ENCODE data around the gene PHACTR1. TPM values are rescaled to one million over a fixed set of nuclear protein-coding genes. Genes with fewer than 3 reads are reported as not detected.

Gene PHACTR1
- total RNA-seq, 5 donors from 2014 or later (not counting 1 experiment from before 2014, with no cell fraction given) = 0.63 to 2.6 (median 1.1) TPM

DNA sequence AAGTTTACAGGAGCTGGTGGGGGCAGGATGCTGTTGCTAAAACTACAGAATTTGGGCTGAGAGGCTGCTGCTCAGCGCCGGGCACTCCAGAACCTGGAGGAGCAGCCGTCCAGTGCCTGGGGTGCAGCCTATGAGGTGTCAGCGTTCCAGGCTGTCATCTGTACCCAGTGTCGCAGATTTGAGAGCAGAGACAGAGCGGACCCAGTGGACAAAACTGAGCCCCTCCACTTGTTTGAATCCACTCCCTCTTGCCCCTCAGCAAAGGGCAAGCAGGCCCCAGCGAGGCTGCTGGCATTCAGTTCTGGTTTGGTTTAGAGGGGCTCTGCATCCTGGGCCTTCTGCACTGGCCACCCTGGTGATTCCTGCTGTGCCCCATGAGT, 467.5 kb downstream of the PHACTR1 start:
- H3K4me3 Mint-ChIP-seq = peak overlapping the region in 1 of 3 donors; percentile 24
- H3K36me3 Mint-ChIP-seq = no peaks in the 10 kb centered on the region
- CTCF ChIA-PET = no interaction called here
- ATAC-seq (replicated peaks in 1 of 4) (no peak), DNase-seq (no peak)
- H3K4me1 Mint-ChIP-seq = peaks cover 0 to 11% (median 3%) of the 10 kb centered on the region in 3 donors
- Histone ChIP-seq H3K27ac (ENCODE audit: low read length) (no peak overlapping the region), H3K4me1 (ENCODE audit: control insufficient read depth in 1 of 2, extremely low read depth in 1 of 2, insufficient read depth in 2 of 2, low read length in 2 of 2) (no peaks in the 10 kb centered on the region), H3K36me3 (ENCODE audit: control insufficient read depth in 2 of 2, extremely low read depth in 1 of 2, insufficient read depth in 1 of 2, low read length in 1 of 2) (no peaks in the 10 kb centered on the region), H3K27me3 (replicated peaks in 1 of 2; ENCODE audit: control insufficient read depth in 2 of 2, extremely low read depth in 1 of 2, insufficient read depth in 2 of 2, low read length in 1 of 2) (peaks cover 0 to 17% of the 10 kb centered on the region in 2 experiments), H3K4me3 (ENCODE audit: control insufficient read depth in 1 of 2, extremely low read depth in 1 of 2, low read length in 1 of 2) (no peak overlapping the region), H3K9me3 (no peaks in the 10 kb centered on the region)
- POLR2A ChIA-PET = no interaction called here
- H3K27ac Mint-ChIP-seq = no peak overlapping the region
- H3K9me3 Mint-ChIP-seq = no peaks in the 10 kb centered on the region
- 77% methylated on average over 6 of the region's 7 CpGs for WGBS (ENCODE audit: insufficient coverage)
- H3K27me3 Mint-ChIP-seq = peaks cover 12 to 23% of the 10 kb centered on the region in 2 donors

DNA sequence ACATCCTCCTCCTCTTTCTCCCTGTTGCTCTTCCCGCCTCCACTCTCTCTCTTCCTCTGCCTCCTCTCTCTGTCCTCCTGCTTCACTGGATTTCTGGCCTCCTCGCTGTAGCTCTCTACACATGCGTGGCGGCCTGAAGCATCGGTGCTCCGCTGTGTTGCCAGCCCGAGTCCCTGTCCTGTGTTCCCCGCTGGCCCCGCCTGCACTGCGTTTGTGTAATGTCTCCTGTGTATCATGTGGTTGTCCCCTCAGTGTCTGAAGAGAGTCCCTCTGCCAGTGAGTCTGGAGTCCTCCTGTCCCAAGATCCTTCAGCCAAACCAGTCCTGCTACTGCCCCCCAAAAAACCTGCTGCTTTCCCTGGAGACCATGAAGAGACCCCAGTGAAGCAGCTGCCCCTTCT, 468.0 kb downstream of the PHACTR1 start:
- DNase-seq (no peak), ATAC-seq (replicated peaks in 1 of 4) (no peak)
- H3K4me3 Mint-ChIP-seq = no peak overlapping the region
- peaks cover 0 to 16% of the 10 kb centered on the region in 2 experiments for H3K27me3 ChIP-seq (replicated peaks in 1 of 2; ENCODE audit: control insufficient read depth in 2 of 2, extremely low read depth in 1 of 2, insufficient read depth in 2 of 2, low read length in 1 of 2)
- no peaks in the 10 kb centered on the region for H3K9me3 ChIP-seq
- H3K27me3 Mint-ChIP-seq = peaks cover 12 to 23% of the 10 kb centered on the region in 2 donors
- H3K9me3 Mint-ChIP-seq = no peaks in the 10 kb centered on the region
- no peaks in the 10 kb centered on the region for H3K4me1 ChIP-seq (ENCODE audit: control insufficient read depth in 1 of 2, extremely low read depth in 1 of 2, insufficient read depth in 2 of 2, low read length in 2 of 2)
- 90% methylated on average over 10 of the region's 10 CpGs for WGBS (ENCODE audit: insufficient coverage)
- H3K4me1 Mint-ChIP-seq = peaks cover 0 to 11% (median 3%) of the 10 kb centered on the region in 3 donors
- no peaks in the 10 kb centered on the region for H3K36me3 ChIP-seq (ENCODE audit: control insufficient read depth in 2 of 2, extremely low read depth in 1 of 2, insufficient read depth in 1 of 2, low read length in 1 of 2)
- CTCF ChIA-PET = no interaction called here
- no peaks in the 10 kb centered on the region for H3K36me3 Mint-ChIP-seq
- no peak overlapping the region for H3K27ac ChIP-seq (ENCODE audit: low read length)
- POLR2A ChIA-PET = no interaction called here
- no peak overlapping the region for H3K4me3 ChIP-seq (ENCODE audit: control insufficient read depth in 1 of 2, extremely low read depth in 1 of 2, low read length in 1 of 2)
- no peak overlapping the region for H3K27ac Mint-ChIP-seq

DNA sequence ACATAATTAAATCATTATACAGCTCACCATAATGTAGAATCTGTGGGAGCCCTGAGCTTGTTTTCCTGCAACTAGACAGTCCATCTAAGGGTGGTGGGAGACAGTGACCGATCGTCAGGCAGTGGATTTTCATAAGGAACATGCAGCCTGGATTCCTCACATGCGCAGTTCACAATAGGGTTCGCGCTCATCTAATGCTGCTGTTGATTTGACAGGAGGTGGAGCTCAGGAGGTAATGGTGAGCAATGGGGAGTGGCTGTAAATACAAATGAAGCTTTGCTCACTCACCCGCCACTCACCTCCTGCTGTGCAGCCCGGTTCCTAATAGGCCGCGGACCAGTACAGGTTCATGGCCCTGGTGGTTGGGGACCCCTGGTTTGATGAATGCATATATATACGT, 470.3 kb downstream of the PHACTR1 start:
- Histone ChIP-seq H3K36me3 (ENCODE audit: control insufficient read depth in 2 of 2, extremely low read depth in 1 of 2, insufficient read depth in 1 of 2, low read length in 1 of 2) (no peaks in the 10 kb centered on the region), H3K9me3 (no peaks in the 10 kb centered on the region), H3K4me3 (ENCODE audit: control insufficient read depth in 1 of 2, extremely low read depth in 1 of 2, low read length in 1 of 2) (no peak overlapping the region), H3K27me3 (replicated peaks in 1 of 2; ENCODE audit: control insufficient read depth in 2 of 2, extremely low read depth in 1 of 2, insufficient read depth in 2 of 2, low read length in 1 of 2) (peaks cover 0 to 21% of the 10 kb centered on the region in 2 experiments), H3K27ac (ENCODE audit: low read length) (no peak overlapping the region), H3K4me1 (ENCODE audit: control insufficient read depth in 1 of 2, extremely low read depth in 1 of 2, insufficient read depth in 2 of 2, low read length in 2 of 2) (no peaks in the 10 kb centered on the region)
- Mint-ChIP-seq H3K4me1 (peaks cover 0 to 11% (median 3%) of the 10 kb centered on the region in 3 donors), H3K36me3 (no peaks in the 10 kb centered on the region), H3K27me3 (peaks cover 7 to 22% of the 10 kb centered on the region in 2 donors), H3K4me3 (no peak overlapping the region), H3K27ac (no peak overlapping the region), H3K9me3 (no peaks in the 10 kb centered on the region)
- ChIA-PET CTCF (no interaction called here), POLR2A (interaction anchor here in 1 of 2 donors (0.6 kb wide), 1 partner anchor 7 kb away, joined by 4 read pairs; no protein-coding TSS in a partner anchor)
- DNase-seq = no peak
- 100% methylated on average over 2 of the region's 10 CpGs for WGBS (ENCODE audit: insufficient coverage)
- ATAC-seq (replicated peaks in 1 of 4) = no peak

DNA sequence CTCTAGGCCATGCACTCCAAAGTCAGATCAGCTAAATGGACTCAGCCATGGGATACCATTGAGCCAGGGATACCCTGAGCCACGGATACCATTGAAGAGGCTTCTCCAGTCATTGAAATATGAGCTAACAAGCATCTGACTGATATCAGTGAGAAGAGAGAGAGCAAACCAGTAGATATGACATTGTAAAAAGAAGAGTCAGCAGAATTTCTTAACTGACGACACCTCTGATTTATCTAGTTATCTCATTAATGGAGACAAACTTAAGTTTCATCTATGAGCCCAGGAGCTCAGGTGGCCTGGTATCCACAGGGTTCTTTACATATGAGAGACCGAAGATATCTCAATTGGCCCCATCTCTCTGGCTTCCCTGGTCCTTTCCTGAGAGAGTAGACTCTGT, 471.1 kb downstream of the PHACTR1 start:
- H3K4me1 Mint-ChIP-seq = peaks cover 0 to 11% (median 3%) of the 10 kb centered on the region in 3 donors
- ATAC-seq (replicated peaks in 1 of 4) (no peak), DNase-seq (no peak)
- Histone ChIP-seq H3K4me3 (ENCODE audit: control insufficient read depth in 1 of 2, extremely low read depth in 1 of 2, low read length in 1 of 2) (no peak overlapping the region), H3K27ac (ENCODE audit: low read length) (no peak overlapping the region), H3K27me3 (replicated peaks in 1 of 2; ENCODE audit: control insufficient read depth in 2 of 2, extremely low read depth in 1 of 2, insufficient read depth in 2 of 2, low read length in 1 of 2) (peaks cover 0 to 18% of the 10 kb centered on the region in 2 experiments), H3K4me1 (ENCODE audit: control insufficient read depth in 1 of 2, extremely low read depth in 1 of 2, insufficient read depth in 2 of 2, low read length in 2 of 2) (no peaks in the 10 kb centered on the region), H3K9me3 (no peaks in the 10 kb centered on the region), H3K36me3 (ENCODE audit: control insufficient read depth in 2 of 2, extremely low read depth in 1 of 2, insufficient read depth in 1 of 2, low read length in 1 of 2) (no peaks in the 10 kb centered on the region)
- no peaks in the 10 kb centered on the region for H3K9me3 Mint-ChIP-seq
- CTCF ChIA-PET = interaction anchor here in 1 of 2 donors (0.6 kb wide), 1 partner anchor 145 kb away, joined by 4 read pairs; no protein-coding TSS in a partner anchor
- peaks cover 13 to 18% of the 10 kb centered on the region in 2 donors for H3K27me3 Mint-ChIP-seq
- H3K27ac Mint-ChIP-seq = no peak overlapping the region
- H3K4me3 Mint-ChIP-seq = no peak overlapping the region
- no peaks in the 10 kb centered on the region for H3K36me3 Mint-ChIP-seq
- 0% methylated on average over 1 of the region's 3 CpGs for WGBS (ENCODE audit: insufficient coverage)
- POLR2A ChIA-PET = no interaction called here

DNA sequence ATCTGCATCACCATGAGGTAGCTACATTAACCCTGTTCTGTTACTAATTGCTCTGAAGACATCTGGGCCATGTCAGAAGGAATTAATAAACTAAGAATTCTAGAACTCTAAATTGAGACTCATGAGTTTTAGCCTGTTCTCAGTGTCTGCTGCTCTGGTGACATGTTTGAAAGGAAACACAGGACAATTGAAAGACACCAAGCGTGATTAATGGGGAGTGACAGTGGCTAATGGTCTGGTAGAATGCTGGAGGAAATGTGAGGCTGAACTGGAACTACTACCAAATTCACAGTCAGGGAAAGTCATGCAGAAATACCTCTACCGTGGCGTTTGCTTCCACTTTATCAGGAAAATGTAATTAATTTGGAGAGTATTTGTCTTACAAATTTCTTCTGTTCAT, 471.7 kb downstream of the PHACTR1 start:
- H3K4me3 Mint-ChIP-seq = no peak overlapping the region
- DNase-seq (no peak), ATAC-seq (replicated peaks in 1 of 4) (no peak)
- H3K27me3 Mint-ChIP-seq = peaks cover 13 to 18% of the 10 kb centered on the region in 2 donors
- Histone ChIP-seq H3K9me3 (no peaks in the 10 kb centered on the region), H3K4me1 (ENCODE audit: control insufficient read depth in 1 of 2, extremely low read depth in 1 of 2, insufficient read depth in 2 of 2, low read length in 2 of 2) (no peaks in the 10 kb centered on the region), H3K27me3 (replicated peaks in 1 of 2; ENCODE audit: control insufficient read depth in 2 of 2, extremely low read depth in 1 of 2, insufficient read depth in 2 of 2, low read length in 1 of 2) (peaks cover 0 to 18% of the 10 kb centered on the region in 2 experiments), H3K4me3 (ENCODE audit: control insufficient read depth in 1 of 2, extremely low read depth in 1 of 2, low read length in 1 of 2) (no peak overlapping the region), H3K36me3 (ENCODE audit: control insufficient read depth in 2 of 2, extremely low read depth in 1 of 2, insufficient read depth in 1 of 2, low read length in 1 of 2) (no peaks in the 10 kb centered on the region), H3K27ac (ENCODE audit: low read length) (no peak overlapping the region)
- ChIA-PET POLR2A (no interaction called here), CTCF (no interaction called here)
- peaks cover 0 to 11% (median 3%) of the 10 kb centered on the region in 3 donors for H3K4me1 Mint-ChIP-seq
- no peak overlapping the region for H3K27ac Mint-ChIP-seq
- WGBS (ENCODE audit: insufficient coverage) = no CpG with 5 or more reads among the region's 3 CpGs
- no peaks in the 10 kb centered on the region for H3K9me3 Mint-ChIP-seq
- H3K36me3 Mint-ChIP-seq = no peaks in the 10 kb centered on the region

DNA sequence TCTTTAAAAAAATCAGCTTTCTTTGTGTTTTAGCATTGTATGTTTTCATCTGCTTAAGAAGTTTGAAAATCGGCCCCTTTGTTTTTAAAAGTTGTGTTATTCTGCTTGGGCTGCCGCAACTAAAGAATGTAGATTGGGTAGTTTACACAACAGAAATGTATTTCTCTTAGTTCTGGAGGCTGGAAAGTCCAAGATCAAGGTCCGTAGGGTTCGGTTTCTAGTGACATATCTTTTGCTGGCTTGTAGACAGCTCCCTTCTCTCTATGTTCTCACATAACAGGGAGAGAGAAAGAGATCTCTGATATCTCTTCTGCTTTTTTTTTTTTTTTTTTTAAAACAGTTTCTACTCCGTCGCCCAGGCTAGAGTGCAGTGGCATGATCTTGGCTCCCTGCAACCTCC, 473.1 kb downstream of the PHACTR1 start:
- H3K4me1 ChIP-seq (ENCODE audit: control insufficient read depth in 1 of 2, extremely low read depth in 1 of 2, insufficient read depth in 2 of 2, low read length in 2 of 2) = no peaks in the 10 kb centered on the region
- CTCF ChIA-PET = no interaction called here
- DNase-seq = no peak
- no CpG with 5 or more reads among the region's 6 CpGs for WGBS (ENCODE audit: insufficient coverage)
- Mint-ChIP-seq H3K27me3 (peaks cover 11 to 12% of the 10 kb centered on the region in 2 donors), H3K4me1 (peaks cover 0 to 1% (median 0%) of the 10 kb centered on the region in 3 donors), H3K4me3 (no peak overlapping the region), H3K36me3 (no peaks in the 10 kb centered on the region), H3K27ac (no peak overlapping the region), H3K9me3 (no peaks in the 10 kb centered on the region)
- POLR2A ChIA-PET = no interaction called here
- H3K9me3 ChIP-seq = no peaks in the 10 kb centered on the region
- H3K27ac ChIP-seq (ENCODE audit: low read length) = no peak overlapping the region
- no peaks in the 10 kb centered on the region for H3K36me3 ChIP-seq (ENCODE audit: control insufficient read depth in 2 of 2, extremely low read depth in 1 of 2, insufficient read depth in 1 of 2, low read length in 1 of 2)
- no peak overlapping the region for H3K4me3 ChIP-seq (ENCODE audit: control insufficient read depth in 1 of 2, extremely low read depth in 1 of 2, low read length in 1 of 2)
- ATAC-seq (replicated peaks in 1 of 4) = no peak
- H3K27me3 ChIP-seq (replicated peaks in 1 of 2; ENCODE audit: control insufficient read depth in 2 of 2, extremely low read depth in 1 of 2, insufficient read depth in 2 of 2, low read length in 1 of 2) = peaks cover 0 to 8% of the 10 kb centered on the region in 2 experiments

DNA sequence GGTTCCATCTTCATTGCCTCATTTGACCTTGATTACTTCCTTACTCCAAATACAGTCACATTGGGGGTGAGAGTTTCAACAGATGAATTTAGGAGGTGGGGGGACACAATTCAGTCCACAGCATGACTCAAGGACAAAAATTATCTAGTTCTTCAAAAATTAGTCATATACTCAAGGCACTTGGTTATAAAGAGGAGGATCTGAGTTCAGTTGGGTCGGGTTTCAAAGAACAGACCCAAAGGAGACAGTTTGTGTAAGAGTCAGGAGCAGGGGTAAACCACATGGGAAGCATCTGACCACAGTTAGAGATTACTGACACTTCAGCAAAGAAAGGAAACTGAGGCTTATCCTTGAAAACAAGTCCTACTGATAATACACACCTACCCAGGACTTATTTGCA, 473.8 kb downstream of the PHACTR1 start:
- no peak overlapping the region for H3K27ac ChIP-seq (ENCODE audit: low read length)

More for the DNA sequence above, 473.8 kb downstream of the PHACTR1 start:
- Histone ChIP-seq H3K27me3 (replicated peaks in 1 of 2; ENCODE audit: control insufficient read depth in 2 of 2, extremely low read depth in 1 of 2, insufficient read depth in 2 of 2, low read length in 1 of 2) (peaks cover 0 to 5% of the 10 kb centered on the region in 2 experiments), H3K9me3 (no peaks in the 10 kb centered on the region), H3K36me3 (ENCODE audit: control insufficient read depth in 2 of 2, extremely low read depth in 1 of 2, insufficient read depth in 1 of 2, low read length in 1 of 2) (no peaks in the 10 kb centered on the region), H3K4me3 (ENCODE audit: control insufficient read depth in 1 of 2, extremely low read depth in 1 of 2, low read length in 1 of 2) (no peak overlapping the region), H3K4me1 (ENCODE audit: control insufficient read depth in 1 of 2, extremely low read depth in 1 of 2, insufficient read depth in 2 of 2, low read length in 2 of 2) (no peaks in the 10 kb centered on the region)
- H3K9me3 Mint-ChIP-seq = no peaks in the 10 kb centered on the region
- no peaks in the 10 kb centered on the region for H3K4me1 Mint-ChIP-seq
- no CpG with 5 or more reads among the region's 1 CpG for WGBS (ENCODE audit: insufficient coverage)
- POLR2A ChIA-PET = no interaction called here
- peaks cover 8 to 11% of the 10 kb centered on the region in 2 donors for H3K27me3 Mint-ChIP-seq
- CTCF ChIA-PET = no interaction called here
- no peak overlapping the region for H3K4me3 Mint-ChIP-seq
- no peaks in the 10 kb centered on the region for H3K36me3 Mint-ChIP-seq
- no peak overlapping the region for H3K27ac Mint-ChIP-seq
- no peak for ATAC-seq (replicated peaks in 1 of 4)
- DNase-seq = no peak
